CD4-positive, alpha-beta T cell treated with Interleukin-6 at 100 ng/mL for 8 hours (primary cell): ENCODE results near the gene UFD1.
"Not testable (repeated sequence)": the region's sequence is repeated elsewhere in the genome, so short reads cannot be mapped to it uniquely, and the experiment has no call there.

Source experiments
- DNase-seq: peaks from one replicate; pipeline ENCODE4 v3.0.0-alpha.2; 2020; ENCODE audit warnings: mixed read lengths, low spot score

UFD1 gene

DNA sequence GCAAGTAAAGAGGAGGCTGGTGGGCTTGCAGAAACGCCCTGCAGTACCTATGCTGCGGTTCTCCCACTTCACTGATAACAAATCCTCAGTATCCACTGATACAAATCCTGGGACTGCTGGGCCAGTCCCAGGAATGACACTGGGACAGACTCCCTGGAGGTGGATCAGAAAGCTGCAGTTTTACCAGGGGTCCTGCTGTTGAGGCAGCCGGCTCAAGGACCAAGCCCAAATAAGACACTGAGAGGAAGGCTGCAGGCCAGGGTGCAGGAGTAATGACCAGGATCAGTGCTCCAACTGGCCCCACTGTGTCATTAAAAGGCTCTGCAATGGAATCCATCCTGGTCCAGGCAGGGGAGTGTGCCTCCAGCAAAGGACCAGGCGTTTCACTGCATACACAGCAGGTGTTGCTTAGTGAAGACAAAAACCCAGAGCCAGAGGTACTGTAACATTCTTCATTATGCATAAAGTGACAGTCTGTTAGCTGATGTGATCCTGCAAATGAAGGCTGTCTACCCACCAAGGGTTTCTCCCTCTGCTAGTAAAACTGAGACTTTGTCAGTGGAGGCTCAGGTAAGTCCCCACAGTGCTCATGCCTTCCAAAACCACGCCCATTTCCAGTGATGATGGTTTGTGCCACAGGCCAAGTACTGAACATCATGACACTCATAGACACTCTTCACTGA, 30.1 kb downstream of the UFD1 start:
- DNase-seq = no peak

- DNase-seq = no peak
These were observed 30.9 kb downstream of the UFD1 start for GRCh38 chr22:19448076-19448607.

DNA sequence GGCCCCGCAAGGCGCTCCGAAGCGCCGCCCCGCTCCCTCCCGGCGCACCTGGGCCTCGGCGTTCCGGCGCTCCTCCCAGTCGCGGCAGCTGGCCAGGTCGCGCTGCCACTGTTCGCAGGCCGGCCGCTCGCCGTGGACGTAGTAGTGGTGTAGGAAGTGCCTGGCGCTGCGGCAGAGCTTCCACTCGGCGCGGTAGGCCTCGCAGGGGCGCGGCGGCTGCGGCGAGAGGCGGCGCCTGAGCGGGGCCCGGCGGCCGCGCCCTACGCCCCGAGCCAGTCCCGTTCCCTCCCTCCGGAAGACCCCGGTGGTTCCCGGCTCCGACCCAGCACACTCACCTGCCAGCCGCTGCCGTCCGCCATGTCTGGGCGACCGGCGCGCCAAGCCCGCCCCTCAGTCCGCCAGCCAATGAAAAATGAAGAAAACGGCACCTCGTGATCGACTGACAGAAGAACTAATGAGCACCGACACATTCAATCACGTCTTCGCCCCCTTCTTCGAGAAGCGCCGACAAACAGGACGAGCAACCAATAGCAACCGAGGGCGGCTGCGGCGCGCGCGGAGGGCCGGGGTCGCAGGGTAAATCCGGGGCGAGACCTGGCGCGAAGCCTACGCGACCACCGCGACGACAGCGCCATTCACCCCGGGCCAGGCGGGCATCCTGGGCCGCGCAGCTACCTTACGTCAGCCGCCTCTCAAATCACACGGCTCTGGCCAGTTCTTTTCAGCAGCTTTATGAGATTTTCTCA, 31.5 kb downstream of the UFD1 start, which contains the start of gene C22orf39:
C22orf39 (minus strand) TSS at position 382 of the 746 bp plus-strand sequence; CDS start at position 359, 23 bp downstream.
- peak; percentile 91 for DNase-seq

GRCh38 chr22:19446603-19447329, 32.2 kb downstream of the UFD1 start:
- no peak for DNase-seq

- DNase-seq = not testable (repeated sequence)
These were observed 33.6 kb downstream of the UFD1 start for GRCh38 chr22:19445279-19445982.

DNA sequence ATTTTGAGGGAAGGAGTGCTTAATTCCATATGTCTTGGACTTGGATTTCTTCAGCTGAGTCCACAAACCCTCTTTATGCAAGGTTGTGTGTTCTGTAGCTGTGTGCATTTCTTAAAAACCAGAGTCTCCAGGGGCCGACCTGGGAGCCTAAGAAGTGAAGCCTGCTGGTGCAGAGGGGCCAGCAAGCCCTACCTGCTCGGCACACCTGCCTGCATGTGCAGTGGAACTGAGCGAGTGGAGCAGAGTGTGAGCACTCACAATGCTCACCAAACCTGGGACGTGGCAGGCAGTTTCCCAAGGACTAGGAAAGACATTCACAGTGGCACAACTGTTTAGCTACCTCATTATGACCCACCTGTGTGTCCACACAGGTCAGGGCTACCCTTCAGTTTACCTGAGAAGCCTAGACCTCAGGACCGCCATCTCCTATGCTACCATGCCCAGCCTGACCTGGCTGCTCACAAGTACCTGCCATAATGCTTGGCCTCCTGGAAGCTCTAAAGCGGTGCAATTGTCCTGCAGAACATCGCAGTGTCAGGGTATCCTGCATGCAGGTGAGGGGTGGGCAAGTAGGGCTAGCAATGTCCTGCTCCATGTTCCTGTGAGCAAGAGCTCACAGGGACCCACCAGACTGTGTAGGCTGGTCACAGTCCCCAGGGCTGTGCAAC, 35.3 kb downstream of the UFD1 start:
- no peak for DNase-seq

- DNase-seq = no peak
These were observed 36.8 kb downstream of the UFD1 start for GRCh38 chr22:19442166-19442565.

DNA sequence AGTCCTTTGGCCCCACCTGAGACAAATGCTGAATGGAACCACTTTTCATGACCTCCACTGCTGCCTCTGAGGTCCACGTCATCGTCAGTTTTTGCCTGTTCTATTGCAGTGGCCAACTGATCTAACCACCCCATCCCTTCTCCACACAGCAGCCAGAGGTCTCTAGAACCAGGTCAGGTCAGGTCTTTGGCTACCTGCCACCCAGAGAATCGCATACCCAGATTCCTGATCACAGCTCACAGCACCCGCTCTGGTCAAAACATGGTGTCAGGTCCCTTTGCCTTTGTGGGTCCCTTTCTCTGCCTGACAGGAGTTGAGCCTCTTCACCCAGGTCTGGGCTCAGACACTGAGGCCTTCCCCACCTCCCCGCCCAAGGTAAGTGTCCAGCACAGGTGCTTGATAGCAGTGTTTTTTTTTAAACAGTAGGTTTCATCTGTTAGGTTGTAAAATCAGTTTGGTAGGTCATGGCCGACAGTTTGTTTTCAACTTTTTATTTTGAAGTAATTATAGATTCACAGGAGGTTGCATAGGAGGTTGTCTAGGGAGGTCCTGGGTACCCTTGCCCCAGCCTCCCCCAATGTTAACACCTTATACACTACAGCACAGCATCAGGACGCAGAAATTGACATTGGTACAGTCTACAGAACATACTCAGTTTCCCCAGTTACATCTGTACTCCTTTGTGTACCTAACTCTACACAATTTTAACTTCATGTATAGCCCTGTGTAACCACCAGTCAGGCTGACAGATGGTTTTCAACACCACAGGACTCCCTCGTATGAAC, 38.4 kb downstream of the UFD1 start:
- DNase-seq = no peak

DNA sequence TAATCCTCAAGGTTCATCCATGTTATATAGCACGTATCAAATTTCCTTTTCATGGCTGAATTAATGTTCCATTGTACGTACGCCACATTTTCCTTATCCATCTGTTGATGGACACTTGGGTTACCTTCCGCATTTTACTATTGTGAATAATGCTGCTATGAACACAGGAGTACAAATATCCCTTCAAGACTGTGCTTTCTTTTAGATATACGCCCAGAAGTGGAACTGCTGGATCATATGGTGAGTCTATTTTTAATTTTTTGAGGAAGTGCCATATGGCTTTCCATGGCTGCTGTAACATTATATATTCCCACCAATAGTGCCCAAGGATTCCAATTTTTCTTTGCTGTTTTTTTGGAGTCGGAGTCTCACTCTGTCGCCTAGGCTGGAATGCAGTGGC, 40.7 kb downstream of the UFD1 start:
- no peak for DNase-seq

- DNase-seq = not testable (repeated sequence)
These were observed 42.4 kb downstream of the UFD1 start for GRCh38 chr22:19436444-19437161.

DNA sequence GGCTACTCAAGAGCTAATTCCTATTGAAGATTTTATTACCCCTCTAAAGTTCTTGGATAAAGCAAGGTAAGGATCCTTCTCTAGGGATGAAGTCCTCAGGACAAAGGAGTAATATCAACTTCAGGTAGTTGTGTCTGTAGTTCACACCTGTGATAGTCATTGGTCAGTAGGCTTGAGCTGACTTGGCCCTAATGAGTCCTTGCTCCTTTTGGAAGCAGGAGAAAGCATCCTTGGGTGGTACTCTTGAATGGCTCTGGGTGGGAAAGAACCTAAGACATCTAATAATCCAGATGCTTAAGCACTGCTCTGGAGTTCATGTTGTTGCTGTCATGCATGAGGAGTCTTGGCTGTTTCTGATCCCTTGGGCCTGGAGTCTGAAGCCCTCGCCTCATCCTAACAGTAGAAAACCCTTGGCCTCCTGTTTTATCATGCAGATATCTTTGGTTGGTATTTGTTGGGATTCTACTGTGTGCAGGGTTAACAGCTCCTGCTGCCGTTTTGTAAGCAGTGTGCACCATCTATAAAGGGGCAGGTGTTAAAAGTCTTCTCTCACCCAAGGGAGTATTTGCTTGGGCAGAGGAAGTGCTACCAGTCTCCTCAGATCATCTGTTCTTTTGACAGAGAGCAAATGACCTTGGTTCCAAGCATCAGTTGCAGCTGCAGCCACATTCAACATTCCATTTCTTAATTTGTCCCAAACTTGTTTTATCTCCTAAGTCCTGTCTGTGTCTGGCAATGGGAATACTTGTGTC, 44.0 kb downstream of the UFD1 start:
- DNase-seq = no peak

DNA sequence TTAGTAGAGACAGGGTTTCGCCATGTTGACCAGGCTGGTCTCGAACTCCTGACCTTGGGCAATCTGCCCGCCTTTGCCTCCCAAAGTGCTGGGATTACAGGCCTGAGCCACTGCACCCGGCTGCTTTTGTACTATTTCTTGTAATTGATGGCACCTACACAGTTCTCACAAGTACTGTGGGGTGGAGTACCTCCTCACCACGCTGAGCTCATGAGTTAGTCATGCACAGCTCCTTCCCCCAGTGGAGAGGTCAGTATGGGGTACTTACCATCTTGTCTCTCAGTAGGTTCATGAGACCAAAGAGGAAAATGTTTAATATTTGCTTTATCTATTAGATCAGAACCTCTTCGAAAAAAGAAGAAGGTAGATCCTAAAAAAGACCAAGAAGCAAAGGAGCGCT, 44.6 kb downstream of the UFD1 start:
- no peak for DNase-seq

DNA sequence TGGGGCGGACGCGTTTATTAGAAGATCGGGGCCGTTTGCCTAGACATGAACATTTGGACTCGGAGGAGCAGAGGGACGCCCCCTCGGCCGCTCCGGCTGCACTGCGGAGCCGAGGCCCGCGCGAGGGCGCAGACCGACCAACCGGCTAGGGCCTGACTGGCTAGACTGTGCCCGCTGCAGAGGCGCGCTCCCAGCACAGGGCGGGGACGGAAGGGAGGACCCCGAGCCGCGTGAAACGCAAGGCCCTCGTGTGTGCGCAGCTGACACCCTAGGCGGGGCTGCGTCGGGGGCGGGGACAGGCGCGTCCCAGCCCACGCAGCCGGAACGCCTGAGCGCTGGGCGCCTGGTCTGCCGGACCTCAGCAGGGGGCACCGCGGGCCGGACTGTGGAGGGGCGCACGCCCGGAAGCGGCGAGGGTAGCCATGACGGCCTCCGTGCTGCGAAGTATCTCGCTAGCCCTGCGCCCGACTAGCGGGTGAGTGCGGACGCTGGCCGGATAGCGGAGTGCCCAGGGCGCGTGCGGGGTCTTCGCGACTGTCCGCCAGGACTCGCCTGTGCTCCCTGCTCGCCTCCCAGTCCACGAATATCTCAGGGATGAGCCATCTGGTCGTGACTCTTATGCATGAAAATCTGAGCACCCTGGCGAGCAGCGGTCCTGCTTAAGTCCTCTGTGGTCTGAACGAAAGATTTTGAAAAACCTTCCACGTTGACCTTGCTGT, 46.7 kb downstream of the UFD1 start, which contains the start of gene MRPL40:
MRPL40 (plus strand) TSS at position 413 of the 719 bp plus-strand sequence; CDS start at position 423, 10 bp downstream.
- peak; percentile 89 for DNase-seq

DNA sequence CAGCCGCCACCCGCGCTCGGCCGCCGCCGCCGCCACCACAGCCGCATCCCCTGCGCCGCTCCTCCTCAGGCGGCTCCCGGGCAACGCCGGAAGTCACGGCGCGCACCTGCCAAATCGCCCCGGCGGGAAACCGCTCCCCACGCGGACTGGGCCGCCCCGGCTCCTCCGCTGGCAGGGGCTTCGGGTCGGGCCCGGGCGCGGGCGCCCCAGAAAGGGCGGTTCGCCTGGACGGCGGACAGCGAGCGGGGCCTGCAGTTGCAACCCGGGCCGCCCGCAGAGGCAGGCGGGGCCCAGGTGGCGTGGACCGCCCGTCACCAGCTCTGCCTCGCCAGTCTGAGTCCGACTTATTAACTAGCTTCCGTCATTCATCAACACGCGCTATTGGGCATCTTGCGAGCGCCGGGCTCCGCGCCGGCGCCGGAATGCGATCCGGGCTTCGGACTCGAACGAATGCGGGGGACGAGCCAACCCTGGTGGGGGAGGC, 47.3 kb downstream of the UFD1 start, which contains the start of gene HIRA:
HIRA (minus strand) TSS at position 85 of the 484 bp plus-strand sequence. CDS start 257 bp downstream, outside the sequence.
- peak; percentile 74 for DNase-seq

GRCh38 chr22:19430890-19431541, 48.0 kb downstream of the UFD1 start:
- no peak for DNase-seq

DNA sequence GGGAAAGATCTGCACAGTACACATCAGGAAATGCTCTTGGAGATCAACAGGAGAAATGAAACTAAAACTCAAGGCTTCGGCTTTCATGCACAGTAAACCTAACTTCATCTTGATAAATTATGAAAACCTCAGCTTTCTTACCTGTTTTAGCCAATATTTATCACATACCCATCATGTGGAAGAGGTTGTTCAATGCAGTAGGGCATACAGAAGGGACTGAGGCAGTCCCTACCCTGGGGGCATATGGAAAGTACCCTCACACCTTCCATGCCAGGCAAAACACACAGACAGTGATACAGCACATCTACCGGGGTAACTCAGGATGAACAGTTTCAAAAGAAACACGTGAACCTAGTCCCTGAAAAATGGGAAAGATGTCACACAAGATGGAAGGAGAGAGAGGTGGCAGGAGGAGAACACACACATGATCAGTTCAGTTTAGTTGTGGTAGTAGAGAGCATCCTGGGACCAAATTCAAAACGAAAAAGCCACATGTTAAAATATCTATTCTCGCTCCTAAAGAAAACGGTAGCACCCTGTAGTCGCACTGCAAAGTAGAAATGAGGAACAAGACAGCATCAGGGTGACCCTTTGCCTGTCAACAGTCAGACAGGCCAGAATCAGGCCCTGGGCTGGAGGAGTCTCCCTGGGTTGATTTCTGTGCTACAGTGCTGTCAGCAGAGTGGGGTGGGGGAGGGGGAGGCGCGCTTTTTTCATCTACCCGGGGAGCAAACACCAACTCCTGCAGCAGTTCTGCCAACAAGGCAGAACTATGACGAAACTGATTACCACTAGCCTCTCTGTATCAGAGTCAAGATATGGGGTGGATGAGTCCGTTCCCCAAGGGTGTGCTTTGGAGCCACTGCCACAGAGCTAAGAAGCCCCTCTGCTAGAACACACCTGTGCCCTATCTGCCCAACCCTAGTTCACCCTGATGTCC, 48.8 kb downstream of the UFD1 start:
- DNase-seq = peak; percentile 12
